HG02759 (cell line): ENCODE measurements around the gene NAT8L.

Experiments
- ATAC-seq: cut with Tn5 transposase; IDR thresholded peaks from one replicate; pipeline ENCODE4 v1.9.1; 2021; ENCODE audit warnings: mild to moderate bottlenecking, moderate library complexity; ENCODE audit not compliant: unreplicated experiment

The NAT8L gene

DNA sequence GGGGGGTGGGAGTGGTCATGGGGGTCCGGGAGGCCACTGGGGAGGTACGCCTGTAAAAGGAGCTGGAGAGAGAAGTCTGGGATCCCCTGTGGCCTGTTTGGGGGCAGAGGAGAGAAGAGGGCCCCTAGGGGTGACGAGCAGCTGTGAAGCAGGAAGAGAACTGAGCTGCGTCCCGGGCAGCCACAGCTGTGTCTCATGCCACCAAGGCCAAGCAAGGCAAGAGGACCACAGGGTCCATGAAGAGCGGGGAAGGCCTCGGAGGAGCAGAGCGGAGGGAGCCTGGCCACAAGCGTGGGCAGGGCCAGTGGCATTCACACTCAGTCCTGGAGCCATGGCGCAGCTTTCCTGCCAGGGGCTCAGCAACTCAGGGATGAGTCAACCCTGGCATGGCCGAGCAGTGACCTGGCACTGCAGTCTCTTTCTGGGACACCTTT is 13.6 kb upstream of the NAT8L start:
- ATAC-seq = no peak

- ATAC-seq = no peak
These were observed 12.8 kb upstream of the NAT8L start for GRCh38 chr4:2046031-2046961.

DNA sequence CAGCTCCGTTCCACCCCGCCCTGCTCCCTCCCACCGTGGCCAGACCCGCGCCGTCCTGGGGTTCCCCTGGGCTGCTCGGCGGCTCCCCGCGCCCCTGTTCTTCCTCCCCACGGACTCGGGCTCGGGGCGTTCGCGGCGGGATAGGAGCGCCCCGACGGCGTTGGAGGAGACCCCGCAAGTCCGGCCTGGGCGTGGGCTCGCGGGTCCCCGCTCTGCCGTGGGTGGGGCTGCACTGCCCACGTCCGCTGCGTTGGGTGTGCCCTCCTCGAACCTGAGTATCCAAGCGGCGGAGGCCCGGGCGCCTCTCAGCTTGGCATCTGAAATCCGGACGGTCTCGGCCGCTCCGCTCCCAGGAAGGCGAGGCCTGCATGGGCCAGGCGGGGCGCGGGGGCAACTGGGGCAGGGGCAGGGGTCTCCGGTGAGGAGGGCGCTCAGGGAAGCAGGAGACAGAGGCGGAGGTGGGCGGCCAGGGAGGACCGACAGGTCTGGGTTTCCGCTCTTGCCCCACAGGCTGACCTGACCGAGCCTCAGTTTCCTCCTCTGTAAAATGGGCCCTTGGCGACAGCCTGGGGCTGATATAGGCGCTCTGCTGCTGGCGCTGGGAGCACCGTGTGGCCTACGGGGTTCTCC is 12.0 kb upstream of the NAT8L start:
- no peak for ATAC-seq

DNA sequence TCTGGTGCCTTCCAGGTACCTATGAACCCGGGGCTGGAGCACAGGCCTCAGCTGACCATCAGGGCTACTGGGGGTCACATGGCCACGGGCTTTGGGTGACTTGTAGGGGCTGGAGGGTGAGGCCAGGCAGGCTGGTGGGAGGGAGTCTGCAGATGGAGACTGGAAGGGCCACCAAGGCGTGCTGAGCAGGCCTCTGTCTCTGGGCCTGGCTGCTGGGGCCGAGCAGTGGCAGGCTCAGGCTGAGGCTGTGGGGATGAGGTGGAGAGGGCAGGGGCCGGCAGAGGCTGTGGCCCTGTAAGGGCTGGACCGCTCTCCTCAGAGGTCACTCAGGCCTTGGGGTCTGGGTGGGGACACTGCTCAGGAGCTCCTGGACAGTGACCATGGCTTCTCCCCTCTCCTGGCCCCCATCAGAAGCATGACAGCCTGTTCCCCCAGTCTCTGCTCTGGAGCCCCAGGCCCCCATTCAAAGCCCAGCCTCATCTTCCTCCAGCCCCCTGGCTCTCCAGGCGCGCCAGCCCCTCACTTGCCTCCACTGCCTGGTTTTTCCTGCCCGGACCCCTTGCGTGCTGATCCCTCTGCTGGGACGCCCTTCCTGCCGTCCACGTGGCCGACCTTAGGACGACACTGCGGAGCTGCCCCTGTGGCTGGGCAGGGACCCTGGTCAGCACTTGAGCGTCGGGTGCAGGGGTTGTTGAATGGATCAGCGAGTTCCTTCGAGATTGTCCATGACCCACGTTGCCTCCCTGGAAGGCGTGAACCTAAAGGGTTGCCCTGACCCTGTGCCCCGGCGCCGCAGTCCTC is 11.1 kb upstream of the NAT8L start:
- ATAC-seq = no peak

GRCh38 chr4:2048831-2049230 is 10.3 kb upstream of the NAT8L start:
- no peak for ATAC-seq

GRCh38 chr4:2049381-2049780 is 9.7 kb upstream of the NAT8L start:
- ATAC-seq = no peak

DNA sequence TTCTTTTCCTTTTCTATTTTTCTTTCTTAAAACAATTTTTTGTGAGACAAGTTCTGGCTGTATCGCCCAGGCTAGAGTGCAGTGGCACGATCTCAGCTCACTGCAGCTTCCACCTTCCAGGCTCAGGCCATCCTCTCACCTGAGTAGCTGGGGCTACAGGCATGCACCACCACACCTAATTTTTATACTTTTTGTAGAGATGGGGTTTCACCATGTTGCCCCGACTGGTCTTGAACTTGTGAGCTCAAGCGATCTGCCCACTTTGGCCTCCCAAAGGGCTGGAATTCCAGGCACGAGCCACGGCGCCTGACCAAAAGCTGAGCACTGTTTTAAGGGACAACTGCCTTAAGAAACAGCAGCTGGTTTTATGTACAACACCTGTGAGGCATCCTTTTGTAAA is 9.3 kb upstream of the NAT8L start:
- no peak for ATAC-seq

DNA sequence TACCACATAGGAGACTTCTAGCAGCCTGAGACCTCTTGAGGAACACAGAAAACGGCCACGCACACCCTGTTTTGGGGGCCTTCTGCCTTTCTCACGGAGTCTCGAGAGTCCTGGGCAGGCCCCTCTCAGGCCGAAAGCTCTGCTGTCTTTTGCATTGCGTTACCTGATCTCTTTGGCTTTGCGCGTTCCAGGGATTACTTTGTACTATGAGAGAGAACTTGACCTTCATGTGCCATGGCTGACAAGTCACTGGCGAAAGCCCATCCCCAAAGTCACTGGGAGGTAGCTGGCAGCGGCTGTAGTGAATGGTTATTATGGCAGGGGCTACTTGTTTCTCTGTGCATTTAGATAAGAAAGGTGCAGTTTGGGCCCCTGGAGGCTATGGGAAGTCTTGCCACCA is 8.0 kb upstream of the NAT8L start:
- ATAC-seq = no peak

- ATAC-seq = no peak
These were observed 4.9 kb upstream of the NAT8L start for GRCh38 chr4:2054217-2054616.

- ATAC-seq = no peak
These were observed 1.6 kb upstream of the NAT8L start for GRCh38 chr4:2057382-2058065.

DNA sequence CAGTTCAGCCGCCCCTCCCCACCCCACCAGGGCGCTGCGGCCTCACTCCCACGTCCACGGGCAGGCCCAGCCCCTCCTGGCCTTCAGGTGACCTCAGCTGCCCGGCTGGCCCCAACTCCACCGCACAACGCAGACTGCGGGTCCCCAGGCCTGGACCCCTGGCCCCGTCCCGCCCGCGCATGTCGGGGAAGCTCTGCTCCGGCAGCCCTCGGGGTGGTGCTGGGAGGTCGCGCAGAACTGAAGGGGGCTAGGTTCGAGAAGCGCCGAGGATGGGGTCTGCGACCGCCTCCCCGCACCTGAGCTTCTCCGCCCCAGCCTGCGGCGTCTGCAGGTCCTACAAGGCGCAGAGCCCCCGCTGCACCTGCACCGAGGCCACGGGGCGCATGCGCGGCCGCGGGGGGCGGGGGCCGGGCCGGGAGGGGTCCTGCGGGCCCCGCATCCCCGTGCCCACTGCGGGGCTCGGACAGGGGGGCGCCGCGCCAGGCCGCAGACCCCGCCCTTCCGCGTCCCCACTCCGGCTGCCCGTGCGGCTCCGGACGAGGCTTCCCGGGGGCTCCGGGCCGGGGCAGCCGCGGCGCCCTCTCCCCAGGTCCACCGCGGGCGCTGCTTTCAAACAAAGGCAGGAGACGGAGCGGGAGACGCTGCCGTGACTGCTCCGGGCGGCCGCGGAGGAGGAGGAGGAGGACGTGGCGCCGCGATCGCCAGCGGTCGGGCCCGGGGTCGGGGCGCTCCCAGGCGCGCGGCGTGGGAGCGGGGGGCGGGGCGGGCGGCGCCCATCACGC is 672 bp upstream of the NAT8L start:
- ATAC-seq = no peak

- ATAC-seq = no peak
These were observed 837 bp downstream of the NAT8L start for GRCh38 chr4:2059726-2060602.

- no peak for ATAC-seq
These were observed 1.6 kb downstream of the NAT8L start for GRCh38 chr4:2060611-2061185.

DNA sequence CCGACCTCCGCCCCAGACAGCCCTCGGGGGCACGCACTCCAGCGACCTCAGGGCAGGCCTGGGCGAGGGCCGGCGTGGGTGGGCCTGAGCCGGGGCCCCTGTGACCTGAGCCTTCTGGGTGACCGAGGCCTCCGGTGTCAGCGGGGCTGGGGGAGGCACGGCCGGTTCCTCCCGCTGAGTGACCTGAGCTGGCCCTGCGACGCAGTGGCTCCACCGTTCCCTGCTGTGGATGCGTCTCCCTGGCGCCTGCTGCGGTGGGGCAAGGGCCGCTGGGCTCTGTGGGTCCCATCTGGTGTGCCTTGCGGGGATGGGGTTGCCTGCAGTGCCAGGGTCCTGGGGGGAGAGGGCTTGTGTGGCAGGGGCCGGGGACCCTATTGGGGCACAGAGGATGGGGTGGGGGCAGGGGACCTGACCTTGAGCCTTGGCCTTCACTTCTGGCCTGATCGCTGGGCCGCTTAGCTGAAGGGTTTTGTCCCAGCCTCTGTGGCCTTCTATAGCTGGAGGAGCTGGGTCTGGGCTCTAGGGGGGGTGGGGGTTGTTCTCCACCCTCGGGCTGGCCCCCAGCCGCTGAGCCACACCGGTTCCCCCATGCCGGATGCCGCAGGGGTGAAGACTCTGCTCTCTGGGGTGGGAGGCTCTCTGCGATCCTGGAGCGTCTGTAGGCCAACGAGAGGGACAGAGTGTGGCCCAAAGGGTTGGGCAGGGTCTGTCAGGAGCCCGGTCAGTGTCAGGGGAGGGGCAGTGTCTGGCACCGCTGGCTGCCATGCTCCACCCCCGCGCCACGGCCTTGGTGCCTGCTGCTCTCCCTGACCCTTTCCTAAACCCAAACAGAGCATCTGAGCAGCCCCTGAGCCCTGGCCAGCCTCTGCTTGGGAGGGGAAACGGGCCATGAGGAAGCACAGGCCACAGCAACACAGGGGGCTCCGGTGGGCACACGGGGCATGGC is 2.3 kb downstream of the NAT8L start:
- no peak for ATAC-seq

- ATAC-seq = no peak
These were observed 3.2 kb downstream of the NAT8L start for GRCh38 chr4:2062168-2062807.

- ATAC-seq = no peak
These were observed 3.8 kb downstream of the NAT8L start for GRCh38 chr4:2062808-2063524.
